NCI-H2227 treated with DMSO at 0.1 percent for 48 hours (cell line): ENCODE results near the gene LUC7L3.

Source experiments
- DNase-seq: peaks from one replicate; lab custom pipeline; 2025; lab: John Stamatoyannopoulos, UW

The LUC7L3 gene

GRCh38 chr17:50754521-50754920 lies 35.1 kb downstream of the LUC7L3 start:
- DNase-seq, result no peak

GRCh38 chr17:50758524-50758923 lies 39.1 kb downstream of the LUC7L3 start:
- DNase-seq, result no peak

GRCh38 chr17:50758989-50759544 lies 39.7 kb downstream of the LUC7L3 start:
- no peak for DNase-seq

DNA sequence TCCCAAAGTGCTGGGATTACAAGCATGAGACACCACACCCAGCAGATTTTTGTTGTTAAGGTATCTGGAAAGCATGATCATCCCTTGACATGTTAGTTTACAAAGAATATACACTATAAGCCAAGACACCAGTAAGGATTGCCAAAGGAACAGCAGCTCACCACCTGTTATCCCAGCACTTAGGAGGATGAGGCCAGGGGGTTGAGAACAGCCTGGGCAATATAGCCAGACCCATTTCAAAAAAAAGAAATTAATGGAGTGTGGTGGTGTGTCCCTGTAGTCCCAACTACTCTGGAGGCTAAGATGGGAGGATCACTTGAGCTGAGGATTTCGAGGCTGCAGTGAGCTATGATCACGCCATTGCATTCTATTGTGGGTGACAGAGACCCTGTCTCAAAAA lies 42.8 kb downstream of the LUC7L3 start:
- DNase-seq, result no peak

GRCh38 chr17:50763716-50764475 lies 44.5 kb downstream of the LUC7L3 start:
- no peak for DNase-seq

- no peak for DNase-seq
Measured at GRCh38 chr17:50764734-50765149, 45.3 kb downstream of the LUC7L3 start.

DNA sequence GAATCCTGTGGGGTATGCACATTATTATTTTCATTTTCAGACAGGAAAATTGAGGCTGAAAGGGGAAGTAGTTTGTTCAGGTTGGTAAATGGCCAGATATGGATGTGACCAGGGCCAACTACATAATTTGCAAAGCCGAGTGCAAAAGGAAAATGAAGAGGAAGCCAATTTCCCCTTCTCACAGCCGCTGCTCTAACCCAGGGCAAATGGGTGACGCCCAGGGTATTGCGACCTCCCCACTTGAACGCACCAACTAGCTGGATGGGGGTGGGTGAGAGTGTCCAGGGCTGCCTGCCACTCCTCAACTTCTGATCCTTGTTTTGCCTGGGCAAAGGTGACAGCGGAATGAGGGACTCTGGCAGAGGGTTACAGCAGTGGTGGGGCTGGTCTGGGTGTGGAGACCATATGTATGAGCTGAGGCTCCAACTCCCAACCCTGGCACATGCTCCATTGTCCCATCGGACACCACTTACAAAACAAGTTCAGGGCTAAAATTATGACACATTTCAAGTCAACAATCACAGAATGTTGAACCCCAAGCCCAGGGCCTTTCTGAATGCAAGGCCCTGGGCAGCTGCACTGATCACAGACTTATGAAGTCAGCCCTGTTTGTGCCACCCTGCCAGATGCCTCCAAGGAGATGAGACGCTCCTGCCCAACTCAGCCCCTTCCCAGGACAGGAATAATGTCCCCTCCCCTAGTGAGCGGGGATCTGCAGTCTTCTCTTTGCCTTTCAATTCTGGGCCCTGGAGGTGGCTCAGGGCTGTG lies 46.2 kb downstream of the LUC7L3 start:
- no peak for DNase-seq

- DNase-seq, result no peak
Measured at GRCh38 chr17:50766222-50767023, 47.0 kb downstream of the LUC7L3 start.

GRCh38 chr17:50767030-50767429 lies 47.6 kb downstream of the LUC7L3 start:
- DNase-seq, result no peak

- no peak for DNase-seq
Measured at GRCh38 chr17:50767446-50767845, 48.0 kb downstream of the LUC7L3 start, which contains the start of gene ANKRD40CL. ANKRD40CL (minus strand) TSS chr17:50767518; CDS start chr17:50766913, 605 bp downstream.

- DNase-seq, result no peak
Measured at GRCh38 chr17:50768346-50768761, 49.0 kb downstream of the LUC7L3 start.

DNA sequence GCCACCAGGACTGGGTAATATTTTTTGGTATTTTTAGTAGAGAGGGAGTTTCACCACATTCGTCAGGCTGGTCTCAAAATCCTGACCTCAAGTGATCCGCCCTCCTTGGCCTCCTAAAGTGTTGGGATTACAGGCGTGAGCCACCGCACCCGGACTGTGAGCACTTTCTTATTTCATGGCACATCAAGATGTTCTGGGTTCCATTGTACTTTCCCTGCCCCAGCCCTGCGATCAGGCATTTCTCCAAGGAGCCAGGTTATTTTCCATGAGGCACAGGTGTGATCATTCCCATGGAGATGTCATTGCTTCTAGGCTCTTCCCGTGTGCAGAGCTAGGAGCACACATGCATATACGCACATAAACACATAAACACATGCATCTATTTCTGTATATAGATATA lies 50.5 kb downstream of the LUC7L3 start:
- no peak for DNase-seq

- no peak for DNase-seq
Measured at GRCh38 chr17:50770346-50770745, 50.9 kb downstream of the LUC7L3 start.

DNA sequence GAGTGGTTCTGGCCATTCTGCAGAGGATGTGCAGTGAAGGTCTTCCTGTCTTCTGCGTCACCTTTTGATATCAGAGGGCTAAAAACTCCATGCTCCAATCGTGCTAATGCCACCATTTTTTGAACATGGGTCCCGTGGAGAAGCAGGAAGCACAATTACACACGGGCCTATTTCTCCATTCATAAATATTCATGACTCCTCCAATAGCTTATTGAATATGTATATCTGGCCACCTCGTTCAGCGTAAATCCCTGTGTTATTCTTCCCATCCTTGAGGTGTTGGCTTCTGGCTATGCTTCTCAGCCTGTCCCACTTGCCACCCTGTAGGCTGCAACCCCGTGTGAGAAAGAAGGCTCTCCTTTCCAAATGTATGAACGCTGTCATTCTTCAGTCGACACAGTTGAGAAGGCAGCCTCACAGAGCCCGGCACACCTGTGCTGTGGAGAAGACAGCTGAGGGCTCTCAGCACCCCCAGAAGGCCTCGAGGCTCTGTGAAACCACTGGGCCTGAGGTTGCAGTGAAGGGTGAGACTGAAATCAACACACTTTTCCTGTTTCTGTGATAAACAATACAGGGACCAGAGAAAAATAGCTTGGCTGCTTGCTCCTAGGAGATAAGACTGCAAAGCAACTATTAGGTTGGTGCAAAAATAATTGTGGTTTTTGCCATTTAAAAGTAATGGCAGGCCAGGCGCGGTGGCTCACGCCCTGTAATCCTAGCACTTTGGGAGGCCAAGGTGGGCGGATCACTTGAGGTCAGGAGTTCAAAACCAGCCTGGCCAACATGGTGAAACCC lies 52.8 kb downstream of the LUC7L3 start:
- DNase-seq, result no peak

GRCh38 chr17:50774225-50774803 lies 54.9 kb downstream of the LUC7L3 start:
- no peak for DNase-seq

GRCh38 chr17:50775926-50776325 lies 56.5 kb downstream of the LUC7L3 start:
- DNase-seq, result no peak

GRCh38 chr17:50778471-50778870 lies 59.1 kb downstream of the LUC7L3 start:
- no peak for DNase-seq

DNA sequence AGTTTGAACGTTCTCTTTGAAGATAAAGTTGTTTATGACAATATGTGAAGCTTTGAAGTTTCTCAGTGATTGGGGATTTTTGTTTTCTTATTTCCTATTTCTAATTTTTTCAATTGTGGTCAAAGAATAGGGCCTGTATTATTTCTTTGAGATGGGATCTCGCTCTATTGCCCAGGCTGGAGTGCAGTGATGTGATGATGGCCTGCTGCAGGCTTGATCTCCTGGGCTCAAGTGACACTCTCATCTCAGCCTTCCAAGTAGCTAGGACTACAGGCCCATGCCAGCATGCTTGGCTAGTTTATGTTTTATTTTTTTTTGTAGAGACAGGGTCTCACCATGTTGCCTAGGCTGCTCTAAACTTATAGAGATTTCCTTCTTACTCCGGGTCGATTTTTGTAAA lies 59.6 kb downstream of the LUC7L3 start:
- no peak for DNase-seq

- no peak for DNase-seq
Measured at GRCh38 chr17:50779747-50780353, 60.4 kb downstream of the LUC7L3 start.

- no peak for DNase-seq
Measured at GRCh38 chr17:50781167-50781566, 61.8 kb downstream of the LUC7L3 start.
